HCT116 (cell line): ENCODE measurements around the gene SUPT16H. TPM values are rescaled to one million over a fixed set of nuclear protein-coding genes. Genes with fewer than 3 reads are reported as not detected.
"Not testable (repeated sequence)": the region's sequence is repeated elsewhere in the genome, so short reads cannot be mapped to it uniquely, and the experiment has no call there.

Experiments
- ATAC-seq: fragments of 200-7000 bp; cut with Tn5 transposase; 2 replicates; pipeline ENCODE4 v1.9.1; 2020; ENCODE audit warnings: mild to moderate bottlenecking, moderate library complexity
- BruUV-seq: library from RNA; stranded (reverse); fragments of 400-500 nt; replicated peaks from 2 replicates; lab custom pipeline; 2021; lab: Mats Ljungman, UMichigan
- CTCF ChIA-PET: fragments of 300-600 bp; sonication (Branson Sonifier 250); formaldehyde crosslinking; loops from one replicate; lab custom pipeline; 2021; ENCODE audit warnings: antibody characterized with exemption; lab: Charles Lee
- POLR2A ChIA-PET: fragments of 300-600, 350-600 bp; sonication (Branson Sonifier 250); formaldehyde crosslinking; loops from one replicate; lab custom pipeline; 2021; ENCODE audit warnings: antibody characterized with exemption; lab: Charles Lee
- RAD21 ChIA-PET, 2 experiments: fragments of 300-600 bp; sonication (Branson Sonifier 250); formaldehyde crosslinking; loops; one replicate each; lab custom pipeline; 2023; ENCODE audit warnings: low total read pairs in 2 of 2; ENCODE audit not compliant: uncharacterized antibody in 2 of 2, unreplicated experiment in 2 of 2, low non-redundant PET in 1 of 2; lab: Charles Lee
- DNase-seq: peaks from one replicate; pipeline ENCODE4 v3.0.0-alpha.2; 2010; ENCODE audit warnings: low read depth, low spot score
- H2AFZ ChIP-seq: fragments of 200-600 bp; shearing (Covaris generic), sonication (generic); 2 replicates; pipeline ENCODE4 v1.6.1; 2017; ENCODE audit warnings: low read depth, mixed run types, mixed read lengths, antibody characterized with exemption, low read length; ENCODE audit not compliant: poor library complexity, severe bottlenecking
- H3K27ac ChIP-seq: 2 replicates; pipeline ENCODE4 v1.5.1; 2012; ENCODE audit warnings: low read depth, low read length
- H3K27me3 ChIP-seq: fragments of 200-600 bp; sonication (generic); 2 replicates; pipeline ENCODE4 v1.6.1; 2016; ENCODE audit warnings: mixed run types, low read length, mixed read lengths; ENCODE audit not compliant: insufficient read depth
- H3K36me3 ChIP-seq, 2 experiments: fragments of 200-500 bp in 1 of 2; fragments of 200-600 bp in 1 of 2; sonication (Bioruptor generic) in 1 of 2; sonication (generic) in 1 of 2; 2 replicates each; pipeline versions ENCODE4 v1.5.1 to v1.6.1; 2014 to 2016; ENCODE audit warnings: low read length in 2 of 2, inconsistent platforms in 1 of 2, mixed read lengths in 1 of 2, mixed run types in 1 of 2; ENCODE audit not compliant: insufficient read depth in 2 of 2, control insufficient read depth in 1 of 2
- H3K4me1 ChIP-seq, 2 experiments: fragments of 200-600 bp in 1 of 2; sonication (generic) in 1 of 2; 2 replicates each; pipeline versions ENCODE4 v1.5.1 to v1.6.1; 2012 to 2017; ENCODE audit warnings: low read length in 2 of 2, inconsistent platforms in 1 of 2, mild to moderate bottlenecking in 1 of 2, mixed read lengths in 1 of 2, mixed run types in 1 of 2, moderate library complexity in 1 of 2; ENCODE audit not compliant: insufficient read depth in 2 of 2, control insufficient read depth in 1 of 2
- H3K4me2 ChIP-seq: fragments of 200-600 bp; sonication (generic); 2 replicates; pipeline ENCODE4 v1.6.1; 2017; ENCODE audit warnings: mixed run types, low read length, mixed read lengths
- H3K4me3 ChIP-seq, 2 experiments: fragments of 200-600 bp in 1 of 2; sonication (generic) in 1 of 2; replicated peaks in 1 of 2; 2 replicates each; pipeline ENCODE4 v1.5.1; 2011 to 2016; ENCODE audit warnings: low read length in 2 of 2, control low read depth in 1 of 2, low read depth in 1 of 2, mild to moderate bottlenecking in 1 of 2, mixed read lengths in 1 of 2, mixed run types in 1 of 2
- H3K79me2 ChIP-seq: fragments of 200-600 bp; sonication (generic); 2 replicates; pipeline ENCODE4 v1.6.1; 2017; ENCODE audit warnings: mild to moderate bottlenecking, mixed run types, low read length, moderate library complexity, mixed read lengths; ENCODE audit not compliant: insufficient read depth
- H3K9ac ChIP-seq: fragments of 200-600 bp; sonication (generic); 2 replicates; pipeline ENCODE4 v1.6.1; 2016; ENCODE audit warnings: low read length, mixed read lengths
- H3K9me2 ChIP-seq: fragments of 200-600 bp; sonication (generic), shearing (Covaris generic); 2 replicates; pipeline ENCODE4 v1.6.1; 2017; ENCODE audit warnings: mixed run types, mild to moderate bottlenecking, moderate library complexity; ENCODE audit not compliant: insufficient read depth
- H3K9me3 ChIP-seq, 2 experiments: fragments of 200-500 bp in 1 of 2; fragments of 200-600 bp in 1 of 2; sonication (Bioruptor generic) in 1 of 2; sonication (generic) in 1 of 2; 2 replicates each; pipeline ENCODE4 v1.6.1; 2014 to 2017; ENCODE audit warnings: low read length in 2 of 2, mixed read lengths in 2 of 2, inconsistent platforms in 1 of 2, low read depth in 1 of 2, mild to moderate bottlenecking in 1 of 2, mixed run types in 1 of 2, moderate library complexity in 1 of 2; ENCODE audit not compliant: control insufficient read depth in 1 of 2, insufficient read depth in 1 of 2
- H4K20me1 ChIP-seq: fragments of 200-600 bp; sonication (generic), shearing (Covaris generic); 2 replicates; pipeline ENCODE4 v1.6.1; 2017; ENCODE audit warnings: mixed run types, mild to moderate bottlenecking, moderate library complexity; ENCODE audit not compliant: insufficient read depth
- CBX3 ChIP-seq: IDR thresholded peaks from 2 replicates; pipeline ENCODE4 v1.6.1; 2012; ENCODE audit warnings: low read depth
- CEBPB ChIP-seq: IDR thresholded peaks from 2 replicates; pipeline ENCODE4 v1.6.1; 2012; ENCODE audit warnings: low read depth
- ELF1 ChIP-seq: IDR thresholded peaks from 2 replicates; pipeline ENCODE4 v1.6.1; 2012; ENCODE audit warnings: low read depth, borderline replicate concordance
- FOSL1 ChIP-seq: IDR thresholded peaks from 2 replicates; pipeline ENCODE4 v1.6.1; 2012; ENCODE audit warnings: low read depth
- POLR2AphosphoS5 ChIP-seq: IDR thresholded peaks from 2 replicates; pipeline ENCODE4 v1.6.1; 2011; ENCODE audit warnings: mild to moderate bottlenecking, low read depth, low read length, moderate library complexity
- RAD21 ChIP-seq: IDR thresholded peaks from 2 replicates; pipeline ENCODE4 v1.6.1; 2012; ENCODE audit warnings: low read depth, mild to moderate bottlenecking
- SP1 ChIP-seq: IDR thresholded peaks from 2 replicates; pipeline ENCODE4 v1.6.1; 2012; ENCODE audit warnings: low read depth
- YY1 ChIP-seq: IDR thresholded peaks from 2 replicates; pipeline ENCODE4 v1.6.1; 2011; ENCODE audit warnings: low read length, low read depth, moderate library complexity, mild to moderate bottlenecking; ENCODE audit not compliant: insufficient replicate concordance; ENCODE audit errors: extremely low read depth
- intact Hi-C: fragments of 100-400 bp; cut with micrococcal nuclease; formaldehyde crosslinking; loops from 2 replicates; pipeline ENCODE4 v1.10.0; 2022
- total RNA-seq: library from RNA; stranded (reverse); gene quantifications from one replicate; pipeline ENCODE4 v1.2.1, GENCODE V29; 2021; ENCODE audit not compliant: unreplicated experiment
- TF ChIP-seq, protein P1 (sequence below): IDR thresholded peaks from 2 replicates; pipeline ENCODE4 v1.6.1; 2012
- TF ChIP-seq, protein P2 (sequence below): IDR thresholded peaks from 2 replicates; pipeline ENCODE4 v1.6.1; 2012
- TF ChIP-seq, protein P3 (sequence below): IDR thresholded peaks from 2 replicates; pipeline ENCODE4 v1.6.1; 2012; ENCODE audit warnings: low read depth
- TF ChIP-seq, protein P4 (sequence below), 3 experiments: fragments of 200-600 bp in 1 of 3; sonication (generic) in 1 of 3; IDR thresholded peaks in 2 of 3; conservative IDR thresholded peaks in 1 of 3; 2 replicates each; pipeline ENCODE4 v1.5.1; 2012 to 2017; ENCODE audit warnings: low read depth in 2 of 3, low read length in 2 of 3, antibody characterized with exemption in 1 of 3, borderline replicate concordance in 1 of 3, control low read depth in 1 of 3, mild to moderate bottlenecking in 1 of 3, mixed read lengths in 1 of 3, mixed run types in 1 of 3, moderate library complexity in 1 of 3; ENCODE audit not compliant: insufficient read depth in 1 of 3

Gene SUPT16H
- total RNA-seq, 1 experiment from 2014 or later = 154 TPM

DNA sequence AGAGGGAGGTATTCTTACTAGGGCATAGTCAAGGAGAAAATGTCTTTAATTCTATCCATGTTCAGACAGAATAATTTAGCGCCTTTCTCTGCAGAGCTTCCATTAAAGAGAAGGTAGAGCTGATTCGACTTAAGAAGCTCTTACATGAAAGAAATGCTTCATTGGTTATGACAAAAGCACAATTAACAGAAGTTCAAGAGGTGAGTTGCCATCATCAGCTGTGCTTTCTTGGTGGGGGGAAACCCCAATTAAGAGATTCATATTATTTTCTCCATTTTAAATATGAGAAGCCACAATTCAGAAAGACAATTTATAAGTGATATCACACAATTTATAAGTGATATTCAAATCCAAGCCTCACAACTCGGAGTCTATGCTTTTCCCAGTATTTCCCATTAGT lies 76.2 kb downstream of the SUPT16H start (continued):
- TF ChIP-seq, protein P1, sequence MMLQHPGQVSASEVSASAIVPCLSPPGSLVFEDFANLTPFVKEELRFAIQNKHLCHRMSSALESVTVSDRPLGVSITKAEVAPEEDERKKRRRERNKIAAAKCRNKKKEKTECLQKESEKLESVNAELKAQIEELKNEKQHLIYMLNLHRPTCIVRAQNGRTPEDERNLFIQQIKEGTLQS = no peak
- TF ChIP-seq YY1 = no peak
- TF ChIP-seq FOSL1 = no peak
- TF ChIP-seq CEBPB = no peak
- TF ChIP-seq RAD21 = no peak
- TF ChIP-seq, protein P2, sequence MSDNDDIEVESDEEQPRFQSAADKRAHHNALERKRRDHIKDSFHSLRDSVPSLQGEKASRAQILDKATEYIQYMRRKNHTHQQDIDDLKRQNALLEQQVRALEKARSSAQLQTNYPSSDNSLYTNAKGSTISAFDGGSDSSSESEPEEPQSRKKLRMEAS = no peak
- no peak for TF ChIP-seq CBX3
- TF ChIP-seq, all 23 proteins: peak for 0

DNA sequence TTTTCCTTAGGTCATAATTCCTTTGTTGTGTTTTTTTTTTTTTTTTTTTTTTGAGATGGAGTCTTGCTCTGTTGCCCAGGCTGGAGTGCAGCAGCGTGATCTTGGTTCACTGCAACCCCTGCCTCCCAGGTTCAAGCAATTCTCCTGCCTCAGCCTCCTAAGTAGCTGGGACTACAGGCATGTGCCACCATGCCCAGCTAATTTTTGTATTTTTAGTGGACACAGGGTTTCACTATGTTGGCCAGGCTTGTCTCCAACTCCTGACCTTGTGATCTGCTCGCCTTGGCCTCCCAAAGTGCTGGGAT lies 81.0 kb downstream of the SUPT16H start:
- intact Hi-C loops, H3K4me1 ChIP-seq, H3K9ac ChIP-seq, CTCF ChIA-PET, H3K4me2 ChIP-seq, H3K4me3 ChIP-seq, H3K27me3 ChIP-seq, ATAC-seq, H3K79me2 ChIP-seq, H4K20me1 ChIP-seq, DNase-seq, H3K27ac ChIP-seq, RAD21 ChIA-PET, H3K36me3 ChIP-seq, H2AFZ ChIP-seq, H3K9me3 ChIP-seq, BruUV-seq, H3K9me2 ChIP-seq: not testable (repeated sequence)
- POLR2A ChIA-PET = interaction anchor here (0.7 to 0.9 kb wide), 2 partner anchors 110 to 1983 kb away, joined by 4 to 6 read pairs; no protein-coding TSS in a partner anchor

DNA sequence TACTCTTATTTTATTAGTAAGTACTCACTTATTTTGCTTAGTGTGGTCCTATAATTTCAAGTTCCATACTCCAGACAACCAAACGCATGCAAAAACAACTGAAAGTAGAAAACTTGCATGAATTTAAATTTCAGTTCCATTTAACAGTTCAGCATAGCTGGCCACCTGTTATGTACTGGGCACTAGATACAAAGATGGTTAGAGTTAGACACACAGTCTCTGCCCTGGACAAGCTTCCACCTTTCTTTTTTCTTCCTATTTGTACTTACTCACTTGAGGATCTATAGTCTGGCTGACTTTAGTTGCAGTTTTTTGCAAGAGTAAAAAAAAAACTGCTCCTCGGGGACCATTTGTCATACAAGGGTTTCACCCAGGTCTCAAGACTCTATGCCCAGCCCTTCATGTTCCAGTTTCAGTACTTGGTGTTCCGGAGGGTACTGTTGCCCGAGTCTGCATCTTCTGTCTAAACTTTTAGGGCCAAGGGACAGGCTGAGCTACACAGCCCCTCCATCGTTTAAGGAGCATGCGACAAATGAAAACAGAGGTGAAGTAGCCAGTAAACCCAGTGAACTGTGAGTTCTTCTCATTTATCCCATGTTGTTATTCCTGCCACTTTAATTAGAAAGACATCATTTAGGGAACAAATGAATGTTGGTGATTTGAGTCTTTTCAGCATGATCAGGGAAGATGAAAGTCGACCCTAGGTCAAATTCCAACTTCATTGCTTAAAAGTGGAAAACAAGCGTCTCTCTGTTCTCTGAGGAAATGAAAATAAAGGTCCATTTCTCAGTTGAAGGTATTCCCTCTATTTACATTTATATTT lies 81.6 kb downstream of the SUPT16H start:
- intact Hi-C loops = no loop called here
- Histone ChIP-seq H3K4me1 (0 out of 4 replicates have a peak, but pooled peaks cover 0 to 3% of the 10 kb centered on the region in 2 experiments), H3K79me2 (no peaks in the 10 kb centered on the region), H3K9me2 (no peaks in the 10 kb centered on the region), H3K36me3 (no peaks in the 10 kb centered on the region), H2AFZ (no peak overlapping the region), H3K9me3 (no peaks in the 10 kb centered on the region), H3K27me3 (no peaks in the 10 kb centered on the region), H3K27ac (no peak overlapping the region), H3K9ac (no peak overlapping the region), H3K4me2 (no peak overlapping the region), H3K4me3 (no peak overlapping the region), H4K20me1 (no peaks in the 10 kb centered on the region)
- ChIA-PET POLR2A (interaction anchor here (0.7 to 0.9 kb wide), 2 partner anchors 110 to 1984 kb away, joined by 4 to 6 read pairs; no protein-coding TSS in a partner anchor), RAD21 (no interaction called here), CTCF (no interaction called here)
- DNase-seq = no peak
- BruUV-seq = no TSS peak
- no peak for ATAC-seq
- TF ChIP-seq, protein P3, sequence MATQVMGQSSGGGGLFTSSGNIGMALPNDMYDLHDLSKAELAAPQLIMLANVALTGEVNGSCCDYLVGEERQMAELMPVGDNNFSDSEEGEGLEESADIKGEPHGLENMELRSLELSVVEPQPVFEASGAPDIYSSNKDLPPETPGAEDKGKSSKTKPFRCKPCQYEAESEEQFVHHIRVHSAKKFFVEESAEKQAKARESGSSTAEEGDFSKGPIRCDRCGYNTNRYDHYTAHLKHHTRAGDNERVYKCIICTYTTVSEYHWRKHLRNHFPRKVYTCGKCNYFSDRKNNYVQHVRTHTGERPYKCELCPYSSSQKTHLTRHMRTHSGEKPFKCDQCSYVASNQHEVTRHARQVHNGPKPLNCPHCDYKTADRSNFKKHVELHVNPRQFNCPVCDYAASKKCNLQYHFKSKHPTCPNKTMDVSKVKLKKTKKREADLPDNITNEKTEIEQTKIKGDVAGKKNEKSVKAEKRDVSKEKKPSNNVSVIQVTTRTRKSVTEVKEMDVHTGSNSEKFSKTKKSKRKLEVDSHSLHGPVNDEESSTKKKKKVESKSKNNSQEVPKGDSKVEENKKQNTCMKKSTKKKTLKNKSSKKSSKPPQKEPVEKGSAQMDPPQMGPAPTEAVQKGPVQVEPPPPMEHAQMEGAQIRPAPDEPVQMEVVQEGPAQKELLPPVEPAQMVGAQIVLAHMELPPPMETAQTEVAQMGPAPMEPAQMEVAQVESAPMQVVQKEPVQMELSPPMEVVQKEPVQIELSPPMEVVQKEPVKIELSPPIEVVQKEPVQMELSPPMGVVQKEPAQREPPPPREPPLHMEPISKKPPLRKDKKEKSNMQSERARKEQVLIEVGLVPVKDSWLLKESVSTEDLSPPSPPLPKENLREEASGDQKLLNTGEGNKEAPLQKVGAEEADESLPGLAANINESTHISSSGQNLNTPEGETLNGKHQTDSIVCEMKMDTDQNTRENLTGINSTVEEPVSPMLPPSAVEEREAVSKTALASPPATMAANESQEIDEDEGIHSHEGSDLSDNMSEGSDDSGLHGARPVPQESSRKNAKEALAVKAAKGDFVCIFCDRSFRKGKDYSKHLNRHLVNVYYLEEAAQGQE = no peak
- TF ChIP-seq SP1 (no peak), POLR2AphosphoS5 (no peak), ELF1 (no peak)
- TF ChIP-seq, protein P4, sequence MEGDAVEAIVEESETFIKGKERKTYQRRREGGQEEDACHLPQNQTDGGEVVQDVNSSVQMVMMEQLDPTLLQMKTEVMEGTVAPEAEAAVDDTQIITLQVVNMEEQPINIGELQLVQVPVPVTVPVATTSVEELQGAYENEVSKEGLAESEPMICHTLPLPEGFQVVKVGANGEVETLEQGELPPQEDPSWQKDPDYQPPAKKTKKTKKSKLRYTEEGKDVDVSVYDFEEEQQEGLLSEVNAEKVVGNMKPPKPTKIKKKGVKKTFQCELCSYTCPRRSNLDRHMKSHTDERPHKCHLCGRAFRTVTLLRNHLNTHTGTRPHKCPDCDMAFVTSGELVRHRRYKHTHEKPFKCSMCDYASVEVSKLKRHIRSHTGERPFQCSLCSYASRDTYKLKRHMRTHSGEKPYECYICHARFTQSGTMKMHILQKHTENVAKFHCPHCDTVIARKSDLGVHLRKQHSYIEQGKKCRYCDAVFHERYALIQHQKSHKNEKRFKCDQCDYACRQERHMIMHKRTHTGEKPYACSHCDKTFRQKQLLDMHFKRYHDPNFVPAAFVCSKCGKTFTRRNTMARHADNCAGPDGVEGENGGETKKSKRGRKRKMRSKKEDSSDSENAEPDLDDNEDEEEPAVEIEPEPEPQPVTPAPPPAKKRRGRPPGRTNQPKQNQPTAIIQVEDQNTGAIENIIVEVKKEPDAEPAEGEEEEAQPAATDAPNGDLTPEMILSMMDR (IDR thresholded peaks at IDR 0.05 in 2 of 3, conservative IDR thresholded peaks at IDR 0.05 in 1 of 3; ENCODE audit: borderline replicate concordance in 1 of 3, insufficient read depth in 1 of 3, low read depth in 2 of 3, low read length in 2 of 3) = no peak
